ENCODE measurements around the gene ZNF624.

The ZNF624 gene

GRCh38 chr17:16593356-16594102 lies 60.1 kb downstream of the ZNF624 start:
- Histone ChIP-seq H3K27ac (ENCODE audit: low read depth, low read length, severe bottlenecking) (no peak overlapping the region), H3K9me3 (ENCODE audit: control insufficient read depth, low read length) (no peaks in the 10 kb centered on the region), H3K4me1 (ENCODE audit: control insufficient read depth, insufficient read depth, low read length, poor library complexity, severe bottlenecking) (no peaks in the 10 kb centered on the region), H3K4me3 (ENCODE audit: extremely low read depth, insufficient read depth, low read length, poor library complexity, severe bottlenecking) (no peak overlapping the region), H3K36me3 (ENCODE audit: control insufficient read depth, insufficient read depth, low read length) (no peaks in the 10 kb centered on the region)
- 80 to 83% methylated on average over 1 of the region's 2 CpGs for WGBS, 2 experiments (ENCODE audit: insufficient coverage in 2 of 2)

- Histone ChIP-seq H3K27ac (ENCODE audit: low read depth, low read length, severe bottlenecking) (peak overlapping the region; percentile 37), H3K4me3 (ENCODE audit: extremely low read depth, insufficient read depth, low read length, poor library complexity, severe bottlenecking) (peak overlapping the region; percentile 54), H3K9me3 (ENCODE audit: control insufficient read depth, low read length) (no peaks in the 10 kb centered on the region), H3K36me3 (ENCODE audit: control insufficient read depth, insufficient read depth, low read length) (no peaks in the 10 kb centered on the region), H3K4me1 (ENCODE audit: control insufficient read depth, insufficient read depth, low read length, poor library complexity, severe bottlenecking) (no peaks in the 10 kb centered on the region)
- WGBS, 2 experiments (ENCODE audit: insufficient coverage in 2 of 2): 4 to 9% methylated on average over 43 to 47 of the region's 53 CpGs
Measured at GRCh38 chr17:16589097-16589969, 64.3 kb downstream of the ZNF624 start.

GRCh38 chr17:16585796-16586195 lies 67.9 kb downstream of the ZNF624 start:
- H3K4me1 ChIP-seq (ENCODE audit: control insufficient read depth, insufficient read depth, low read length, poor library complexity, severe bottlenecking): no peaks in the 10 kb centered on the region
- WGBS, 2 experiments (ENCODE audit: insufficient coverage in 2 of 2): 94 to 100% methylated on average over 2 to 4 of the region's 4 CpGs
- H3K4me3 ChIP-seq (ENCODE audit: extremely low read depth, insufficient read depth, low read length, poor library complexity, severe bottlenecking): no peak overlapping the region
- no peak overlapping the region for H3K27ac ChIP-seq (ENCODE audit: low read depth, low read length, severe bottlenecking)
- H3K36me3 ChIP-seq (ENCODE audit: control insufficient read depth, insufficient read depth, low read length): no peaks in the 10 kb centered on the region
- no peaks in the 10 kb centered on the region for H3K9me3 ChIP-seq (ENCODE audit: control insufficient read depth, low read length)

- H3K27ac ChIP-seq (ENCODE audit: low read depth, low read length, severe bottlenecking): no peak overlapping the region
- H3K36me3 ChIP-seq (ENCODE audit: control insufficient read depth, insufficient read depth, low read length): no peaks in the 10 kb centered on the region
- no peaks in the 10 kb centered on the region for H3K4me1 ChIP-seq (ENCODE audit: control insufficient read depth, insufficient read depth, low read length, poor library complexity, severe bottlenecking)
- no peak overlapping the region for H3K4me3 ChIP-seq (ENCODE audit: extremely low read depth, insufficient read depth, low read length, poor library complexity, severe bottlenecking)
- H3K9me3 ChIP-seq (ENCODE audit: control insufficient read depth, low read length): no peaks in the 10 kb centered on the region
- 46 to 56% methylated on average over 35 to 37 of the region's 39 CpGs for WGBS, 2 experiments (ENCODE audit: insufficient coverage in 2 of 2)
Measured at GRCh38 chr17:16584273-16584995, 69.2 kb downstream of the ZNF624 start.

- Histone ChIP-seq H3K9me3 (ENCODE audit: control insufficient read depth, low read length) (no peaks in the 10 kb centered on the region), H3K36me3 (ENCODE audit: control insufficient read depth, insufficient read depth, low read length) (no peaks in the 10 kb centered on the region), H3K4me3 (ENCODE audit: extremely low read depth, insufficient read depth, low read length, poor library complexity, severe bottlenecking) (no peak overlapping the region), H3K27ac (ENCODE audit: low read depth, low read length, severe bottlenecking) (no peak overlapping the region), H3K4me1 (ENCODE audit: control insufficient read depth, insufficient read depth, low read length, poor library complexity, severe bottlenecking) (no peaks in the 10 kb centered on the region)
- 93 to 94% methylated on average over 4 of the region's 7 CpGs for WGBS, 2 experiments (ENCODE audit: insufficient coverage in 2 of 2)
Measured at GRCh38 chr17:16583781-16584180, 69.9 kb downstream of the ZNF624 start.

GRCh38 chr17:16573466-16573865 lies 80.2 kb downstream of the ZNF624 start:
- H3K4me1 ChIP-seq (ENCODE audit: control insufficient read depth, insufficient read depth, low read length, poor library complexity, severe bottlenecking): no peaks in the 10 kb centered on the region
- 75 to 85% methylated on average over 2 of the region's 2 CpGs for WGBS, 2 experiments (ENCODE audit: insufficient coverage in 2 of 2)
- no peak overlapping the region for H3K4me3 ChIP-seq (ENCODE audit: extremely low read depth, insufficient read depth, low read length, poor library complexity, severe bottlenecking)

More at GRCh38 chr17:16573466-16573865, 80.2 kb downstream of the ZNF624 start:
- Histone ChIP-seq H3K36me3 (ENCODE audit: control insufficient read depth, insufficient read depth, low read length) (no peaks in the 10 kb centered on the region), H3K27ac (ENCODE audit: low read depth, low read length, severe bottlenecking) (no peak overlapping the region), H3K9me3 (ENCODE audit: control insufficient read depth, low read length) (no peaks in the 10 kb centered on the region)

All from mesodermal cell (in vitro differentiated cells).